Stimulated activated CD4-positive, alpha-beta T cell treated with anti-CD3 and anti-CD28 coated beads, Interleukin-1b, Interleukin-23, amount 100 ng/mL, for 1 hour (primary cell): ENCODE data around the gene REC8.

Experiments used
- DNase-seq, 2 donors: peaks; one replicate each; pipeline ENCODE4 v3.0.0-alpha.2; 2020; ENCODE audit warnings: low read depth in 2 of 2

Gene REC8

GRCh38 chr14:24171422-24172260, at the start of gene REC8:
Gene REC8, plus strand, starts transcription at chr14:24172080. Its CDS starts 473 bp downstream, at chr14:24172553.
- peak in 1 of 2 donors; percentile 38 for DNase-seq

- DNase-seq = no peak
Measured at GRCh38 chr14:24122416-24122815, 49.5 kb upstream of the REC8 start.

GRCh38 chr14:24122898-24123297, 49.0 kb upstream of the REC8 start:
- DNase-seq = no peak

GRCh38 chr14:24123424-24124417, 48.2 kb upstream of the REC8 start:
- no peak for DNase-seq

- no peak for DNase-seq
Measured at GRCh38 chr14:24126939-24127338, 44.9 kb upstream of the REC8 start.

- no peak for DNase-seq
Measured at GRCh38 chr14:24127673-24128072, 44.2 kb upstream of the REC8 start.

GRCh38 chr14:24129410-24129998, 42.4 kb upstream of the REC8 start:
- no peak for DNase-seq

GRCh38 chr14:24130380-24130716, 41.5 kb upstream of the REC8 start, which contains the start of gene FITM1:
Gene FITM1, plus strand, starts transcription at chr14:24130659. Its CDS starts 905 bp downstream, at chr14:24131564.
- DNase-seq = no peak

GRCh38 chr14:24130717-24131548, 40.9 kb upstream of the REC8 start:
- no peak for DNase-seq

GRCh38 chr14:24131549-24131966, 40.3 kb upstream of the REC8 start:
- no peak for DNase-seq

GRCh38 chr14:24132061-24132685, 39.7 kb upstream of the REC8 start:
- no peak for DNase-seq

GRCh38 chr14:24132976-24133375, 38.9 kb upstream of the REC8 start:
- DNase-seq = no peak

- no peak for DNase-seq
Measured at GRCh38 chr14:24133735-24134134, 38.1 kb upstream of the REC8 start.

- DNase-seq = no peak
Measured at GRCh38 chr14:24135584-24135833, 36.4 kb upstream of the REC8 start.

- peak; percentile 89 to 94 for DNase-seq
Measured at GRCh38 chr14:24135834-24136683, 35.8 kb upstream of the REC8 start, which contains the start of gene PSME1. Gene PSME1, plus strand, starts transcription at chr14:24136194. Its CDS starts 69 bp downstream, at chr14:24136263.

- DNase-seq = no peak
Measured at GRCh38 chr14:24136684-24137528, 35.0 kb upstream of the REC8 start.

GRCh38 chr14:24137529-24138395, 34.1 kb upstream of the REC8 start:
- no peak for DNase-seq
